GM12801 (cell line): Measurements from ENCODE around the gene MOXD1.

Source experiments
- CTCF ChIP-seq: IDR thresholded peaks from one replicate; pipeline ENCODE4 v1.5.1; 2011; ENCODE audit warnings: control low read depth; ENCODE audit not compliant: insufficient read length; ENCODE audit errors: extremely low read depth

Gene MOXD1

GRCh38 chr6:132286298-132287019 lies 114.8 kb downstream of the MOXD1 start:
- TF ChIP-seq CTCF: no peak

DNA sequence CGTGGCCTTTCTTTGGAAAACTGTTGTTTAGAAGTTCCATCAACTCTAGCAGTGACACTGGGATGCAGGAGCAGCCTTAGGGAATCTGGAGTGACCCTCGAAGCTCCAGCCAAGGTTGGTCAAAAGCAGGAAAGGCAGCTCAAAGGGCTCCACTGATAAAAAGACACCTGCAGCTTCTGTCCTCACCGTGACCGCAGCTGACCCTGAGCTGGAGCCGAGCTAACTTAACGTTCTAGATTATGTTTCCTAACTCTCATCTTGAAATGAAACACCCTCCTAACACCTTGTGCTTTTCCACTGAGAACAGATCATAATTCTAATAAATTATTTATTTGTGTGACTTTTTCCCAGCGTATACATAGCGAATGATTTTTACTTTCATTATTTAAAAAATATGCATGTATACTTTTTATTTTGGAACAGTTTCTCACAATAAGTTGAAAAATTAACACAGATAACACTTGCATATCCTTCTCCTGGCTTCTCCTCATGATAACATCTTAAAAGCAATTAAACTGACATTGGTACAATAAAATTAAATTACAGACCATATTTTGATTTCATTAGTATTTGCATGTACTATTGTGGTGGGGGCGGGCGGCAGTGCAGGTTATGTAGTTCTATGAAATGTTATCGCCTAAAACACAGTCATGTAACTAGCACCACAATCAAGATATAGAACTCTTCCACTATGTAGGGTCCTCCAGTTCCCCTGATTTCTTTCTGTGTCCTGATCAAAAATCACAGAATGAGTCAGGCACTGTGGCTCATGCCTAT lies 116.1 kb downstream of the MOXD1 start:
- TF ChIP-seq CTCF: no peak

GRCh38 chr6:132282696-132283095 lies 118.6 kb downstream of the MOXD1 start:
- no peak for TF ChIP-seq CTCF

DNA sequence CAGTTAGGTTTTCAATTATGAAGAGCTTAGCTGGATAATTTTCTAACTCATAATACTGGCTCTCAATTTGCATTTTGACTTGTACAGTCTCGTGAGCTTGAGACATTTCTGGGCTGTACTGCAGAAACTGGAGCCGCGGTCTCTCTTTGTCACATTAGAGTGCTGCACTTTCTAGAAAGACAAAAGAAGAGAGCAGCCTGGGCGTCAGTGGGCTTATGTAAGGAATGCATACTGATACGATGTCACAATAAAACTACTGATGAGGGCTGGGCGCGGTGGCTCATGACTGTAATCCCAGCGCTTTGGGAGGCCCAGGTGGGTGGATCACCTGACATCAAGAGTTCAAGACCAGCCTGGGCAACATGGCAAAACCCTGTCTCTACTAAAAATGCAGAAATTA lies 120.8 kb downstream of the MOXD1 start:
- no peak for TF ChIP-seq CTCF

DNA sequence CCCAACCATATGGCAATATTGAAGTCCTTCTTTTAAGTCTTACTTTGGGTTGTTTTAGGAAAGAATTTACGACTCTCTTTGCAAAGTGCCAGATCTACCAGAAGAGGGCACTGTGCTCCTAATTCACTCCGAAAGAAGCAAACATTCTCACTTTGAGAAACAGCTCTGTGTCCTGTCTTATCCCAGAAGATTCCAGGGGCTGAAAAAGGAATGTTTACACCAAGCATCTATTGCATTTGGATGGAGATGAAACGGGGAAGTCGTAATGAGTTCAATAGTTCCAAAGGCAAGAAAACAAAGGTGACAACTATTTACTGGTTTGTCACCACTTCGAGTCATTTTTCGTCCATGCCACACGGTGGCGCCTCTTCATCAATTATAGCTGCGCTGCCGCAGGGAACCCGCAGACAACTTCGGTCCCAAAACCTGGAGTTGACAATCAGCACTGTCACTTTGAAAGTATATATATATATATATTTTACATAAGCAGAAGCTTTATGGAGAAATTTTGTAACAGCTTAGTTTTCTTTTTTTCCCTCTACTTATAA lies 121.6 kb downstream of the MOXD1 start:
- TF ChIP-seq CTCF: no peak

GRCh38 chr6:132275066-132275970 lies 126.0 kb downstream of the MOXD1 start:
- TF ChIP-seq CTCF: no peak

- TF ChIP-seq CTCF: no peak
Observed at GRCh38 chr6:132272776-132273175, 128.5 kb downstream of the MOXD1 start.
